Brain microvascular endothelial cell (primary cell): ENCODE results near the gene AFAP1L2.

Experiments
- DNase-seq: peaks from one replicate; pipeline ENCODE4 v3.0.0-alpha.2; 2020
- H3K27ac ChIP-seq: fragments of 250-450 bp; sonication (Bioruptor Pico); 2 replicates; pipeline ENCODE4 v1.5.1; 2020; ENCODE audit warnings: mild to moderate bottlenecking, moderate library complexity
- H3K27me3 ChIP-seq: fragments of 250-450 bp; sonication (Bioruptor Pico); replicated peaks from 2 replicates; pipeline ENCODE4 v1.5.1; 2020; ENCODE audit warnings: mild to moderate bottlenecking
- H3K36me3 ChIP-seq: fragments of 250-450 bp; sonication (Bioruptor Pico); replicated peaks from 2 replicates; pipeline ENCODE4 v1.5.1; 2020; ENCODE audit warnings: mild to moderate bottlenecking
- H3K4me3 ChIP-seq: 2 replicates; pipeline ENCODE4 v1.5.1; 2011; ENCODE audit warnings: low read depth, mild to moderate bottlenecking, control low read depth, low read length, moderate library complexity
- CTCF ChIP-seq: IDR thresholded peaks from 2 replicates; pipeline ENCODE4 v1.5.1; 2011; ENCODE audit warnings: low read depth, mild to moderate bottlenecking, moderate library complexity, low read length, control low read depth, inconsistent platforms; ENCODE audit errors: missing control alignments
- in situ Hi-C: cut with HindIII; loops from 2 replicates; pipeline ENCODE4 v1.10.0; 2017; ENCODE audit warnings: low sequenced_read_pairs, low pct_ligation_motif_present

The AFAP1L2 gene

DNA sequence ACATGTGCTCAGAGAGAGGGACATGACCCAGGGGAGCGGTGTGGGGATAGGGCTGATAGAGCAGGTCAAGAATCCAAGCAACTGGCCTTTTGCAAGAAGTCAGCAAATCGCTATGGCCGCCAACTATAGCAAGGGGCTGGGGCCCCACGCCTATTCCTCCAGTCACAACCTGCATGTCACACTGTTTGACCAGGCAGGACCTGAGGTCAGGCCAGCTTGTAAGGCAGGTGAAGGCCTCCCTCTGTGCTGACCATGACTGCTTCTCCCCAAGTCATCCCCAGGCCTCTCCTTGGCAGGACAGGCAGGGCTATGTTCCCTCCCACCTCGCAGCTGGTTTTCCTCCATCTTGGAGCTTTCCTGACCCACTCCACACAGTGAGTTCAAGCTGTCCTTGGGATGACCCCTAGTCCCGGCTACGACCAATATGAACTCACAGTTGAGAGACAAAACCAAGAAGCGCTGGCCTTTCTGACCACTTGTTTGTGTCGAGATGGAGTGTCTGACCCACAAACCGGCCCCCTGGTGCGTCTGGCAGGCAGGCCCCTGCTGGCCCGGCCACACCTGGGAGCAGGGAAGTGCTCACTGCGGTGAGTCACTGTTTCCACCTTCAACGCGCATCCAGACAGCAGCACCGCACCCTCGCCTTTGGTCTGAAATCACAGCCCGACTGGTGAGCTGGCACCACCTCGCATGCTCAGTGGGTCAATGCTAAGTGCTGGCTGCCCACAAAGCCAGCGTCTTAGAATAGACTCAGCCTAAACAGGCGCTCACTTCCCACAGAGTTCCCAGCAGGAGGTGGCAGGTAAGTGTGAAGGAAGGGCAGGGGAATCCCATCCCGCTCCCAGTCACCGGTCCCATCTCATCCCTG, 83.8 kb downstream of the AFAP1L2 start:
- H3K27ac ChIP-seq, result no peak overlapping the region
- DNase-seq, result no peak
- no peak overlapping the region for H3K4me3 ChIP-seq
- in situ Hi-C loops, result loop anchor here (25.0 kb wide), 1 partner anchor 367 kb away; no protein-coding TSS in a partner anchor
- no peak for TF ChIP-seq CTCF
- H3K36me3 ChIP-seq, result no peaks in the 10 kb centered on the region
- no peaks in the 10 kb centered on the region for H3K27me3 ChIP-seq

GRCh38 chr10:114319406-114320248, 84.7 kb downstream of the AFAP1L2 start:
- in situ Hi-C loops, result loop anchor here (25.0 kb wide), 1 partner anchor 368 kb away; no protein-coding TSS in a partner anchor

GRCh38 chr10:114316744-114317143, 87.6 kb downstream of the AFAP1L2 start:
- no peaks in the 10 kb centered on the region for H3K36me3 ChIP-seq
- H3K27me3 ChIP-seq, result no peaks in the 10 kb centered on the region
- H3K27ac ChIP-seq, result no peak overlapping the region
- TF ChIP-seq CTCF, result no peak
- in situ Hi-C loops, result loop anchor here (25.0 kb wide), 1 partner anchor 371 kb away; no protein-coding TSS in a partner anchor
- no peak for DNase-seq
- H3K4me3 ChIP-seq, result no peak overlapping the region

More at GRCh38 chr10:114319406-114320248, 84.7 kb downstream of the AFAP1L2 start:
- no peak for DNase-seq
- Histone ChIP-seq H3K36me3 (no peaks in the 10 kb centered on the region), H3K27ac (no peak overlapping the region), H3K4me3 (no peak overlapping the region), H3K27me3 (no peaks in the 10 kb centered on the region)
- no peak for TF ChIP-seq CTCF

DNA sequence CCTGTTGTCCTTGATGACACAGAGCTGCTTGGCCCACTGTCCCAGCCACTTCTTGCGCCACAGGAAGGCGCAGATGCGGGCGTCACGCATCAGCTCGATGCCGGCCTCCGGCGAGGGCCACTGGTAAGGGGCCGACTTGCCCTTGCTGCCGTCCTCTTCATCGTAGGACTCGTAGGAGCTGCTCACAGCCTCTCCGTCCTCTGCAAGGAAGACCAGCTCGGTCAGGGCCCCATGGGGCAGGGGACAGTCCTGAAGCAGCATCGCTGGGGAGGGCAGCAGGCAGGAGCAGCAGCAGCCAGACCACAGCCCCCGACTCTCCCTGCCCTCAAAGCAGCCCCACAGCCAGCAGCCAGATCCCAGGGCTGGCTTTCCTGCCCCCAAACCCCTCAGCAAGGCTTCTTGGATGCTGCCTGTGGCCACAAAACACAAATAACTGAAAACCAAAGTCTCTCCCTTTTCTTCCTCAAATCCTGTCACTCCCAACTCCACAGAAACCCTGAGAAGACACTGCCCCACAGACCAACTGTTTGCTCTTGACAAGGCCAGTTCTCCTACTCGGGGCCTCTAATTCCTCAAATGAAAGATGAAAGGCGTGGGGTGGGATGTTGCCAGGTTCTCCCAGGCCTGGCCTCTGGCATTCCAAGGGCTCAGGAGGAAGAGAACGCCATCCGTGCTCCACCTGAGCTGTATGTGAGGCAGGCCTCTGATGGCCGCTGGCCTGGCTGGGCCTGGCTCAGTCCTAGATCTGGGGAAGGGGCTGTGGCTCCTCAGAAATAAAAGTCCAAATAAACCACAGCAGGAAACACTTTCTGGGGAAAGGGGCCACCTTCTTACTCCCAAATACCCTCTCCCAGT, 88.5 kb downstream of the AFAP1L2 start:
- no peak for DNase-seq
- H3K27ac ChIP-seq, result no peak overlapping the region
- no peak overlapping the region for H3K4me3 ChIP-seq
- no peaks in the 10 kb centered on the region for H3K27me3 ChIP-seq
- no peak for TF ChIP-seq CTCF
- in situ Hi-C loops, result loop anchor here (25.0 kb wide), 1 partner anchor 372 kb away; no protein-coding TSS in a partner anchor
- no peaks in the 10 kb centered on the region for H3K36me3 ChIP-seq

- no peak for DNase-seq
- Histone ChIP-seq H3K36me3 (no peaks in the 10 kb centered on the region), H3K27me3 (no peaks in the 10 kb centered on the region), H3K4me3 (no peak overlapping the region), H3K27ac (no peak overlapping the region)
- TF ChIP-seq CTCF, result no peak
- in situ Hi-C loops, result loop anchor here (25.0 kb wide), 1 partner anchor 373 kb away; no protein-coding TSS in a partner anchor
These were observed 90.4 kb downstream of the AFAP1L2 start for GRCh38 chr10:114313866-114314265.
